GM19239 (cell line): Measurements from ENCODE around the gene RICTOR.
A peak's percentile ranks its signal among the peaks of the same experiment; 100 is the strongest.

Source experiments
- DNase-seq: peaks from one replicate; pipeline ENCODE4 v3.0.0; 2011; ENCODE audit warnings: low spot score; ENCODE audit not compliant: insufficient read length
- FAIRE-seq: peaks from 2 replicates; lab custom pipeline; 2011; peaks lifted over from hg19 to GRCh38; lab: Jason Lieb, UNC

Gene RICTOR

GRCh38 chr5:39099831-39100230 lies 25.6 kb upstream of the RICTOR start:
- FAIRE-seq: no peak
- DNase-seq: no peak

- FAIRE-seq: no peak
- DNase-seq: no peak
Measured at GRCh38 chr5:39093352-39093751, 19.2 kb upstream of the RICTOR start.

GRCh38 chr5:39092581-39093351 lies 18.6 kb upstream of the RICTOR start:
- no peak for DNase-seq
- FAIRE-seq: no peak

DNA sequence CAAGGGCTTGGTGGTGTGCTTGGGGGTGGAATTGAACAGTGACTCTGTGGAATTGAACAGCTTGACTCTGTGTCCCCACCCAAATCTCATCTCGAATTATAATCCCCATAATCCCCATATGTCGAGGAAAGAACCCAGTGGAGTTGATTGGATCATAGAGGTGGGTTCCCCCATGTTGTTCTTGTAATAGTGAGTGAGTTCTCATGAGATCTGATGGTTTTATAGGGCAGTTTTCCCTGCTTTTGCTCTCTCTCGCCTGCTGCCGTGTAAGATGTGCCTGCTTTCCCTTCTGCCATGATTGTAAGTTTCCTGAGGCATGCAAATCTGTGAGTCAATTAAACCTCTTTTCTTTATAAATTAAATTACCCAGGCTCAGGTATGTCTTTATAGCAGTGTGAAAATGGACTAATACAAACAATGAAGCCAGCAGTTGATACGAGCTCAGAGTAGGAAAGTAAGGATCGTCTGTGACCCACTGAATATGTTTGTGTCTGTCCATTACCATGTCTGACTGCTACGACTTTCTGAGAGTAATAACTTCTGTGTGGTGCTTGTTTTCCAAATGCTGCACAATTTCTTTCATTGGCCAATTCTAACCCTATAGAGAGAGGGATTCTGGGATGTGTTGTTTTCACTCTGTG lies 17.9 kb upstream of the RICTOR start:
- DNase-seq: no peak
- FAIRE-seq: no peak

GRCh38 chr5:39083968-39084367 lies 9.8 kb upstream of the RICTOR start:
- no peak for DNase-seq
- no peak for FAIRE-seq

DNA sequence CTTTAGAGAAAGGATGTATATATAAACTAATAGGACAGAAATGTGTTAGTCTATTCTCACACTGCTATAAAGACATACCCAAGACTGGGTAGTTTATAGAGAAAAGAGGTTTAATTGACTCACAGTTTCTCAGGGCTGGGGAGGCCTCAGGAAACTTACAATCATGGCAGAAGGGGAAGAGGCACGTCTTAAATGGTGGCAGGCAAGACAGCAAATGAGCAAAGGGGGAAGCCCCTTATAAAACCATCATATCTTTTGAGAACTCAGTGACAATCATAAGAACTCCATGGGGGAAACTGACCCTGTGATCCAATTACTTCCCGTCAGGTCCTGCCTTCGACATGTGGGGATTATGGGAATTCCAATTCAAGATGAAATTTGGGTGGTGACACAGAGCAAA lies 8.8 kb upstream of the RICTOR start:
- FAIRE-seq (no peak), DNase-seq (no peak)

GRCh38 chr5:39080597-39081204 lies 6.5 kb upstream of the RICTOR start:
- DNase-seq (peak; percentile 9), FAIRE-seq (peak; percentile 94)

DNA sequence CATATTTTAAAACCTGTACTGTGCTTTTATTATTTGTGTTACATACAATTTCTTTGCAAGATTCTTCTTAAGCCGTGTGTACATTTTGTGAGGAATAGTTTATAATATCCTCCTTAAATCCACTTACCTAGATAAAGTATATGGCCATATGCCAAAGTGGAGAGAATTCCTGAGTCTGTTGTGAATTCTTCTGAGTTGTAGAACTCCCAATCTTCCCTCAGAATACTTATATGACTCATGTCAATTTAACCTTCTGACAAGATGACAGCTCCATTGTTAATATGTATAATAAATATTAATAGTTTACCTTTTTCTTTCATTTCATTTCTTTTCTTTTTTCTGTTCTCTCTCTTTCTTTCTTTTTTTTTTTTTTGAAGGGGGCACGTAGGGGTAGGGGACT lies 6.0 kb upstream of the RICTOR start:
- FAIRE-seq (no peak), DNase-seq (no peak)

GRCh38 chr5:39079147-39079546 lies 4.9 kb upstream of the RICTOR start:
- DNase-seq (no peak), FAIRE-seq (no peak)

DNA sequence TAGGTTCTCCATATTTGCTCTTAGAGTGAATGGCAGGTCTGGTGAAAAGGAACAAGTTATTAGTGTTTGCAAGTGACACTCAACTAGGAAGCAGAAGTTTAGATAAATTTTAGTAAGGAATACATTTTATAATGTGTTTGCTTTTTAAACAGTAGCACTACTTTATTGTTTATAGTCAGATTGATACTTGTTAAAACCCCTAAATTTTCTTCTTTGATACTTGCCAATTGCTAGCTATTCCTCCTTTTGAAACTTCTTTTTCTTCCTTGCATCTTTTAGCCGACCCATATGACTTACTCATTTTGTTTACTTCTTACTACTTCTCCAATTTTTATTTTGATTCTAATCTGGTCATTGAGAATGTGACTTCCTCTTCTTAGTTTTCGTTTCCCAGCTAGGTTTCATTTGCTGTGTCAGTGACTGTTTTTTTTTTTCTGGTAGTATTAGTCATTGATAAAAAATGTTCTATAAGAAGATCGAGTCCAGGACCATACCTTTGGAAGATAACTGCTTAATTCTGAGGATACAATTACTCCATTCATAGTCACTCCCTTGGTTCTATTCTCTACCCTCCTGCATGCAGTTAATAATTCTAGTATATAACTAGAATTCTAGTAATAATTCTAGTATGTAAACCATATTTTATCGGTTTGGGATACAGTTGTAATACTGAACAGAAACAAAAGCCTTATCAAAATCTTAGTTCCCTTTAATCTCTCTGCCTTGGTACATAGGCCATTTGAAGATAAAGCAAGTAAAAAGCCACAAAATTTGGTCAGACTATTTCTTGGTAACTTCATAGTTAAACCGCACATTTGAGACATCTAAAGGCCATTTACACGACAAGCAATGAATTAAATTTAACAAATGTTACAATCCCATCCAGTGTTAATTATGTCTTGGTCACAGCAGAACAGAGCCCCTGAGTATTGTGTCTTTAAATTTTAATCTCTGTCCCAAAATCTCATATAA lies 2.8 kb upstream of the RICTOR start:
- FAIRE-seq: peak; percentile 77

DNA sequence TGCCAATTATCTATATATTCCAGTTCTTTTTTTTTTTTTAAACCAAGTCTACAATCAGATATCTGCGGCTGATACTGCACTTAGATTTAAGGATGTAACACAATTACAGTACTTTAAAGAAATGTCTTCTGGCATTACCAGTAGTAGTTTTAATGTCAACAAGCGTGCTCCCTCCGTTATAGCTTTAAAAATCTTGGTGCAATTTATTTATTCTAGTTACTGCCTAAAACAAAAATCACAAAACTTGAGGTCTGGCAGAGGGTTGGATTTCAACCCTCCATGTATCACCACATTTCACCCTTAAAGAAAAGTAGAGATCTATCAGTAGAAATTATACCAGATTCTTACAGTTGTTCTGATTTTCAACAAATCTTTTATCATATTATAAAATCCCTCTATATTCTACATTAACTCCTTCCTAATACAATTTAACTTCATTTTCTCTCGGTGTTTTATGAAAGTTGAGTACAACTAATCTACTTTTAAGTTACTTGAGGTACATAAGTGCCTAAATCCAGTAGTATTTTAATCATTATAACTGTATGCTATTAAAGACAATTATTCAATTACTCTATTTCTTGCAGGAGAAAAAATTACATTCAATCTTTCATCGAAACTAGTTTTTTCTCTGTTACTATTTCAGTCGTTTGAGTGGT lies 2.0 kb upstream of the RICTOR start:
- no peak for DNase-seq
- FAIRE-seq: no peak

More for the DNA sequence above, 2.8 kb upstream of the RICTOR start:
- peak; percentile 23 for DNase-seq

DNA sequence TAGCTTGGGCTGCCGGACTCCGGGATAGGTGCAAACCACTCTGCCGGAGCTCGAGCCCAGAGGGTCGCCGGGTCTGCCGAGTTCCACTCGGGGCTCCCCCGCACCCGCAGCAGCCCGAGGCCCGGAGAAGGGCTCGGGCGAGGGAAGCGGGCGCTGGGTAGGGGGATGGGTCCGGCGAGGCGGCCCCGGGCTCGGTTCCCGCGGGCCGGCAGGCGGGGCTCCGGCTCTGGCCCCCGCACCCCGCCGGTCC lies 507 bp downstream of the RICTOR start:
- FAIRE-seq: no peak
- no peak for DNase-seq

DNA sequence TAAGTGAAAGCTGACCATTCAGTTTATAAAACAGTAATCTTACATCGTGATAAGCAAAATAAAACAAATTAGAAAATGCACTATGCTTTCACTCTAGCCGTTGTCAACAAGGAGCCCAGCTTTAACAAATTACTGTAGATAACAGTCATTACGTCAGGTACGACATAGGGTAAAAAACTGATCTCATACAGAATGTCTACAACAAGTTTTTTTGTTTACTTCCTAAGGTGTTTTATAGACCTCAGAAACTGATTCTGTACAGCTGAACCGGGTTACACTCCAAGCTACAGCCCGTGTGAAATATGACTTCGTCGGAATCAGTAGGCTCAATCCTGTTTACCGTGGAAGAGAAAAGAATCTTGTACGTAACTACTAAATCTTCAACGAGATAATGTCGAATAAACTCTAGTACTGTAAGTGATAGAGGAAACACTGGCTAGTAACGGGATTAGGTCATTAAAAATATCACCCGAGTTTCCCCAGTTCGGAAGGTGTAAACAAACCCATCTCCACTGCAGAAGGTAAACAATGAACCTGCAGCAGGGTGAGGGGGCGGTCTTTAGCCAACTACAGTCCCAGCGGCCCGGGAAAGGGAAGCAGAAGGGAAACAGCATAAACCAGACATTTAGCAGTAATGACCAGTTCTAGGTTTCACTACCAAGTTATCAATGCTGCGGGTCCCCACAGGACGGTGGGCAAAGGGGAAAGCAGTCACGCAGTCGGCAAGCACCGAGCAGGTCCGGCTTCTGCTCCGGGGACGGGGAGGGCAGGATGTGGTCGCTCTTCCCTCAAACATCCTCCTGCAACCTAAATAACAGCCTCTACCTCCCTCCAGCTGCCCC lies 1.1 kb downstream of the RICTOR start:
- FAIRE-seq: peak; percentile 90
- peak; percentile 35 for DNase-seq

GRCh38 chr5:39068099-39068498 lies 6.1 kb downstream of the RICTOR start:
- DNase-seq (no peak), FAIRE-seq (no peak)

GRCh38 chr5:39064450-39064849 lies 9.7 kb downstream of the RICTOR start:
- DNase-seq: no peak
- no peak for FAIRE-seq

DNA sequence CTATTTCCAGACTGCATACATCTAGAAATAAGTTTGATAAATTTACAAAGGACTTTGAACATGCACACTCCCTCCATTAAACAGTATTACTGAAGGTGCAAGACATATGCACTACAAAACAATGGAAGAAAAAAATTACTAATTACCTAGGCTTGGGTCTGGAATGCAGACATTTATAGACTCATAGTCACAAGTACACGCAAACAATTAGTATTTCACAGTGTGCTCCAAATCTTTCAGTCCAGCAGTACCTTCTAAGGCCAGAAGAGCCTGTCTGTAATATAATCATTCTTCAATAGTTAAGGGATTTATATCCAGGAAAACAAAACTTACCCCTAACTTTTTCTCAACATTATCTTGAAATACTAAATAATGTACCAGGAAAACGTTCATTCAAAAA lies 11.2 kb downstream of the RICTOR start:
- FAIRE-seq (no peak), DNase-seq (no peak)

DNA sequence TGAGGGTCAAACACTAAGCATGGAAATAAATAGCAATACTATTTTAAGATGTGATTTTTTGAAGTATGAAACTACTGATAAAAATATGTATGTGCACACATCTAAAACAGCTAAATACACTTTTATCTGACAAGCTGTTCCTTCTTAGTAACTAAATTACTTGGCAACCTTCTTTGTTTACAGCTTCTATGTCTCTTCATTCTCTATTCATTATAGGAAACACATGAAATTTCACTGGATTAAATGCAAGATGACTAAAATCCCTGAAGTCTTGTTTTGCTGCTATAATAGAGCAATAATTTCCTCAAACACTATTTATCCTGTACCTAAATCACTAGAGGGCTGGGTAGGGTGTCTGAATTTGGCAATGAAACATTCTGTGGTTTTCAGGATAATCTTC lies 11.7 kb downstream of the RICTOR start:
- FAIRE-seq: no peak
- no peak for DNase-seq

- no peak for DNase-seq
- no peak for FAIRE-seq
Measured at GRCh38 chr5:39062104-39062503, 12.1 kb downstream of the RICTOR start.

GRCh38 chr5:39059064-39059463 lies 15.1 kb downstream of the RICTOR start:
- DNase-seq: no peak
- peak; percentile 23 for FAIRE-seq
